ENCODE results near the gene D2HGDH.
"Not testable (repeated sequence)": the region's sequence is repeated elsewhere in the genome, so short reads cannot be mapped to it uniquely, and the experiment has no call there.

Gene D2HGDH

GRCh38 chr2:241788135-241788534 lies 53.7 kb downstream of the D2HGDH start:
- in situ Hi-C loops (cut with MboI; ENCODE audit: low sequenced_read_pairs), result no loop called here

DNA sequence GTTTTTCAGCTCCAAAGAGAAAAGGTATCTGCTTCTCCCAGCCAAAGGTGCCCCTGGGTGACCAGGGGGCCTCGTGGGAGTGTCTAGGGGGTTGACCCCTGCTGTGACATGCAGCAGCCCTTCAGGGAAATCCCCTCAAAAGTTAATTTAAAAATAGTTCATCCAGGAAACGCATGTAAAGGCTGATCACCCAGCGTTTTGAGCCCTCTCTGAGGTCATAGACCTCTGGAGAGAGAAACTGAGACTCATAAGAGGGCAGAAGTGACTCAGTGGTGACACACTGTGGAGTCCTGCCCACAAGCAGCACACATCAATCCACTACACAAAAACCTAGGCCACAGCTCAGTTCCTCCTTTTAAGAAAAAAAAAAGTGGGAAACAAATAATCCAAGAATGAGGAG lies 54.1 kb downstream of the D2HGDH start:
- in situ Hi-C loops (cut with MboI; ENCODE audit: low sequenced_read_pairs), result no loop called here

- in situ Hi-C loops (cut with MboI; ENCODE audit: low sequenced_read_pairs), result not testable (repeated sequence)
These were observed 57.0 kb downstream of the D2HGDH start for GRCh38 chr2:241791385-241791784.

DNA sequence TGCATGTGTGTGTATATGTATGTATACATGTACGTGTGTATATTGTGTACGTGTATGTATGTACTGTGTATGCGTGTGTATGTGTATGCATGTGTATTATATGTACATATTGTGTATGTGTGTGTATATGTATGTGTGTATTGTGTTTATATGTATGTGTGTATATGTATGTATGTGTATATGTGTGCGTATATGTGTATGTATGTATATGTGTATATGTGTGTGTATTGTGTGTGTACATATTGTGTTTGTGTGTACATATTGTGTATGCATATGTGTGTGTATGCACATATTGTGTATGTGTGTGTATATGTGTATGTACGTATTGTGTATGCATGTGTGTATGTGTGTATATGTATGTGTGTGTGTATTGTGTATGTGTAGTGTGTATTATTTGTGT lies 59.0 kb downstream of the D2HGDH start:
- in situ Hi-C loops (cut with MboI; ENCODE audit: low sequenced_read_pairs), result no loop called here

- in situ Hi-C loops (cut with MboI; ENCODE audit: low sequenced_read_pairs), result no loop called here
These were observed 59.9 kb downstream of the D2HGDH start for GRCh38 chr2:241794250-241794823.

DNA sequence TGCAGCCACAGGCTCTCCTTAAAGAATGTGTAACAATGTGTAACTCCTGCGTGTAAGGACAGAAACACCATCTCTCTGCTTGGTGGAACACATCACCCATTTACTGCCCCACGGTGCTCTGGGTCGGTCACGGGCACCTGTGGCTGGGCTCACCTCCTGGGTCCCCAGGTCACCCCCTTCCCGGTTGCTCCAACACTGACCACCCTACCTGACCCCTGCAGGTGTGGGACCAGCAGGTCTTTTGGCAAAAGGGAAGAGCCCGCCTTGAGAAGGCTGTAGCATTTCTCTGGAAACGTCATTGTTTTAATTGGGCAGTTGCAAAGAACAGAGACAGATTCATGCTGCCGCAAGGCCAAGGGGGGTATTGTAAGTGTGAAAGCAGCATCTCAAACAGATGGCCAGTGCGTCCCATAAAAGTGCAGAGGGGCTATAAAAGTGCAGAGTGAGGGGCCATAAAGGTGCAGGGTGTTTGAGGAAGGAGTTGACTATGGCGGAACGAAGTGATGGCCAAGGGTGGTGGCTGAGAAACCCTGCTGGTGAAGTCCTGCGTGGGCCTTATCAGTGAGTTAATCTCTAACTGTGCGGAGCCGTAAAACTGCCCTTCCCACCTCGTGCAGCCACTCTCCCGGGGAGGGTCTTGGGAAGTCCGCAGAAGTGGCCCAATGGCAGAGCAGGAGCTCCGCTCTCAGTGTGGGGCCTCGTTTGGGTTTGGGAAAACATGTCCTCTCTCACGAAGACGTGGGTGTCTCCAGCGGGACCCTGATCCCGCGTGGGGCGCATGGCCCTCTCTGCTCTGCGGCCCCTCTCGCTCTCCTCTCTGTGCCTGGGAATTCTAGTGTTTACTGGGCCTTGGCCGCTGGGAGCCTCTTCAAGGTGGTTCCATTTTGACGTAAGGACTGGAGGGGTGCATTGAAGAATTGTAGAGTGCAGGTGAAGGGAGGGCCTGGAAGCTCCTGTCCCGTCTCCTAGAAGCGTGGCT lies 60.9 kb downstream of the D2HGDH start:
- in situ Hi-C loops (cut with MboI; ENCODE audit: low sequenced_read_pairs), result no loop called here

GRCh38 chr2:241796209-241796608 lies 61.8 kb downstream of the D2HGDH start:
- in situ Hi-C loops (cut with MboI; ENCODE audit: low sequenced_read_pairs), result no loop called here

GRCh38 chr2:241796610-241797138 lies 62.2 kb downstream of the D2HGDH start:
- in situ Hi-C loops (cut with MboI; ENCODE audit: low sequenced_read_pairs), result no loop called here

DNA sequence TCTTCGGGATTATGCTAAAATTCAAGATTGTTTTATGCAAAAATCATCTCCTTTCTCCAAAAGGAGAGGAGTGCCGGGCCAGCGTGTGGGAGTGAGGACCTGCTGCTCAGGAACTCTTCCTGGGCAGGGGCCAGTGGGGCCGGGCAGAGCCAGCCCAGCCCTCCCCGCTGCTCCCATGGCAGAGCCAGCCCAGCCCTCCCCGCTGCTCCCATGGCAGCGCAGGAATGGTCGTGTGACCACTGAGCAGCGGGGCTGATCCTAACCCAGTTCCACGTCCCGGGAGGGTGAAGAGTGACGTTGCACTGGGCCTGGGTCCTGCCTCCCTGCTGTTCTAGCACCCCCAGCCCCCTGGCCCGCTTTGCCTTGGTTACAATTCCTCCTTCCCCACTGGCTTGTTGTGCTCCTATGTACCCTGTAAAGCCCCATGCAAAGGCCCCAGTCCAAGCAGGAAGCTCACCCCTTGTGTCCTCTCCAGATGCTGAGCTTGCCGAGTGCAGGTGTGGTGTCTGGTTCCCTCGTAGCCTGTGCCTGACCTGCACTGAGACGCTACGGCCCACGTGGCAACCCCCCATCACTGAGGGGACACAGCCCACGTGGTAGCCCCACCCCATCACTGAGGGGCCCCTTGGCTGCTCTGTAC lies 63.1 kb downstream of the D2HGDH start:
- in situ Hi-C loops (cut with MboI; ENCODE audit: low sequenced_read_pairs), result no loop called here

GRCh38 chr2:241798081-241798630 lies 63.7 kb downstream of the D2HGDH start:
- in situ Hi-C loops (cut with MboI; ENCODE audit: low sequenced_read_pairs), result no loop called here

DNA sequence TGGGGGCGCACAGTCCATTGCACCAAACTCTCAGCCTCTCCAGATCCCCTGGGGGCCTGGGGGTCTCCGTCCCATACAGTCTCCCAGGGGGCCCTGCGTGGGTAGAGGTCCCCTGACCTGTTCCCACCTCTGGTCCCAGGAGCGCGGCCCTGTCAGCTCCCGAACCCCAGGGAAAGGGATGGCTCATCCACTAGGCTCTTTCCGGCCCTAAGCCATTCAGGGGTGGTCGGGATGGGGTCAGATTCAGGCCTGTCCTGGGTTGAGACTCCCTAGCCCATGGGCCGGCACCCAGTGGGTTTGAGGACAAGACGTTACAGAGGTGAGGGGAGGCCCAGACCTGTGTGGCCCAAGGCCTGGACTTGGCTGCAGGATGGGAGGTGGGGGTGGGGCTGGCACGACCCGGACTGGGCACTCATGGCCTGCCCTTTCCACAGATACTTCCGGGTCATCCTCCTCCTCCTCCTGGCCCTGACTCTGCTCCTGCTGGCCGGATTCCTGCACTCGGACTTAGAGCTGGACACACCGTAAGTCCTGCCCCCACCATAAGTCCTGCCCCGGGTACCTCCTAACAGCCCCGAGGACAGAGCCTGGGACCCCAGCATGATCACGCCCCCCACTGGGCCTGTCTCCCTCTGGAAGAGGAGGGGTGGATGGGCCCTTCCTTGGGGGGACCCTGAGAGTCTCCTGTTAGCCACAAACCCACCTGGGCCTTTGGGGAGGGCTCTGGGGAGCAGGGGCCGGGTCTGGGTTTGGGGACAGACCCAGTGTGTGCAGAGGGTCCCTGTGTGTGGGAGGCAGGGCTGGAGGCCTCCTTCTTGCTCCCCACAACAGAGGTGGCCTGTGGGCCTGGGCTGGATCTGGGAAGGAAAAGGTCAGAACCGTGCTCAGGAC lies 64.4 kb downstream of the D2HGDH start:
- in situ Hi-C loops (cut with MboI; ENCODE audit: low sequenced_read_pairs), result no loop called here

GRCh38 chr2:241799522-241800197 lies 65.2 kb downstream of the D2HGDH start:
- in situ Hi-C loops (cut with MboI; ENCODE audit: low sequenced_read_pairs), result no loop called here

- in situ Hi-C loops (cut with MboI; ENCODE audit: low sequenced_read_pairs), result not testable (repeated sequence)
These were observed 65.9 kb downstream of the D2HGDH start for GRCh38 chr2:241800198-241800903.

- in situ Hi-C loops (cut with MboI; ENCODE audit: low sequenced_read_pairs), result no loop called here
These were observed 67.4 kb downstream of the D2HGDH start for GRCh38 chr2:241801611-241802420.

DNA sequence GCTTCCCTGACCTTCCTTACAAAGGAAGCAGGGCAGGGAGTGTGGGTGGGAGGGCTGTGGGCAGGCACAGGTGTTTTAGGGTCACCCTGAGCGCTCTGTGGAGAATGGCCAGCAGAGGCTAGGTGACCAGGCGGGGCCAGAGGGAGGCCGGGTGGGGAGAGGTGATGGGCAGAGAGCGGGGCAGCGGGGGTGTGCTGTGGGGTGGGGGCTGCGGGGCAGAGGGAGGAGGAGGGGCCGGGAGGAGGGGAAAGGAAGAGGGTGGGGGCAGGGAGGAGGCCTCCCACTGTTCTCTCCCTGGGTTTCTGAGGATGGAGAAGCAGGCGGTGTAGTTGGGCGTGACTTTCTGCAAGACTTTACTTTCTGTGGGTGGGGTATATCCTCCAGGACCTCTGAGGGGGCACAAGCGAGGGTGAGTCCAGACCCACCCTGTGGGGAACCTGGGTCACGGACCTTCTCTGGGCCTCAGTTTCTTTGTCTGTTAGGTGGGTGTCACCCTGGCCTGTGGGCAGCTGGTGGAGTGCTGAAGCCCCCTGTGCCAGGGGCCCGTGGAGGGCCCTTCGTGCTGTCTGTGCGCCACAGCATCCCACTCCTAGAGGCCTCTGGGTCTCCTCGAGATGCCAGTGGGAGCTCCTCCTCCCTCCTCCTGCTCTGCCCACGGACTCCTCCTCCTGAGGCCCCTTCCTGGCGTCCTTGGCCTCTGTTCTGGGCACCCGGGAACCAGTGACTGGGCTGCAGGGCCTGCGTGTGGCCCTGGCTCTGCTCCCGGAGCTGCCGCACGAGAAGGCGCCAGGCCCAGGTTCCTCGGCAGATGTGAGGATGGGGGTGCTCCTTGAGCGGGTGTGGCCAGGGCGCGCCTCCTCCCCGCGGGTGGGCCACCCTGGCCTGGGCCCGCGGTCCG lies 68.2 kb downstream of the D2HGDH start:
- in situ Hi-C loops (cut with MboI; ENCODE audit: low sequenced_read_pairs), result no loop called here

DNA sequence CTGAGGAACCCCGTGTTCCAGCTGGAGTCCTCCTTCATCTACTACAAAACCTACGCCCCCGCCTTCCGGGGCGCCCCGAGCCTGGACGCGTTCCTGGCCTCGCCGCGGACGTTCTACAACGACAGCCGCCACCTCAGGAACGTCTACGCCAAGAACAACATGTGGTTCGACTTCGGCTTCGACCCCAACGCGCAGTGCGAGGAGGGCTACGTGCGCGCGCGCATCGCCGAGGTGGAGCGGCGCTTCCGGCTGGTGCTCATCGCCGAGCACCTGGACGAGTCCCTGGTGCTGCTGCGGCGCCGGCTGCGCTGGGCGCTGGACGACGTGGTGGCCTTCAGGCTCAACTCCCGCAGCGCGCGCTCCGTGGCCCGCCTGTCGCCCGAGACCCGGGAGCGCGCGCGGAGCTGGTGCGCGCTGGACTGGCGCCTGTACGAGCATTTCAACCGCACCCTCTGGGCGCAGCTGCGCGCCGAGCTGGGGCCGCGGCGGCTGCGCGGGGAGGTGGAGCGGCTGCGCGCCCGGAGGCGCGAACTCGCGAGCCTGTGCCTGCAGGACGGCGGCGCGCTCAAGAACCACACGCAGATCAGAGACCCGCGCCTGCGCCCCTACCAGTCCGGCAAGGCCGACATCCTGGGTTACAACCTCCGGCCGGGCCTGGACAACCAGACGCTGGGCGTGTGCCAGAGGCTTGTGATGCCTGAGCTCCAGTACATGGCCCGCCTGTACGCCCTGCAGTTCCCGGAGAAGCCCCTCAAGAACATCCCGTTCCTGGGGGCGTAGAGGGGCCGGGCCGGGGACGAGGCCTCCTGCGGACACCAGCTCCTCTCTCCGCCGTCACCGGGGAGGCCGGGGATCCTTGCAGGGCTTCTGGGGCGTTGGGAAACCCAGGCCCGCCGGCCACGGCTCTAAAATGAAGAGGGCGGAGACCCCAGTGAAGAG lies 69.2 kb downstream of the D2HGDH start:
- in situ Hi-C loops (cut with MboI; ENCODE audit: low sequenced_read_pairs), result no loop called here

Data from HL-60/S4 treated with retinoic acid at 250 ng/mL for 4 days and 3 days (cell line).